HG03575 (cell line): ENCODE data around the gene THOP1.
"Not testable (repeated sequence)": the region's sequence is repeated elsewhere in the genome, so short reads cannot be mapped to it uniquely, and the experiment has no call there.

Source experiments
- ATAC-seq: cut with Tn5 transposase; IDR thresholded peaks from one replicate; pipeline ENCODE4 v1.9.1; 2021; ENCODE audit not compliant: unreplicated experiment, insufficient number of reproducible peaks, low FRiP score; ENCODE audit errors: extremely low read depth

Gene THOP1

DNA sequence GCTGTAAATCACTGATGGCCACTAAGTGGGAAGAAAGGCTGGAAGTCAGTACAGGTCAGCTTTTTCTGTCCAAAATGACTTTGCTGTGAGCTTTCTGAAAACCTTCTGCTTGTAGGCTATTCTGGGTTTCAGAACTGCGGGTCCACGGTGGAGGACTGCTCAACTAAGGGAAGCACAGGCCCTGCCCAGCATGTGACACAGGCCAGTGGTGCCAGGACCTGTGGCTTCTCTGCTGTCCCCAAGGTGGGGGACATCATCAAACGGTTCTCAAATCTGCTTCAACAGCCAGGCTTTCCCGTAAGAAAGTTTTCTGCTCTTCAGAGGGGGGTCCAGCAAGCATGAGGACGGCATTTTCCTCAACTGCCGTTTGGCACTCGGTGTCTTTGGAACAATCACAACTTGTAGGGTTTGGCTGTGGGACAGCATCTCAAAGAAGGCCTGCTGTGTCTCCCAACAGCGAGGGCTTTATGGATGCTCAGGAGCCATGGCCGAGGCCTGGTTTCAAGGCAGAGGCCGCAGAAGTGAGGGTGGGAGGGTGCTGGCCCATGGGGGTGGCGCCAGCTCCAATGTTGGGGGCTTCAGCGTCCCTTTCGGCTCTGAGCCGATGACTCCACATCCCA, 6.1 kb upstream of the THOP1 start:
- ATAC-seq: no peak

DNA sequence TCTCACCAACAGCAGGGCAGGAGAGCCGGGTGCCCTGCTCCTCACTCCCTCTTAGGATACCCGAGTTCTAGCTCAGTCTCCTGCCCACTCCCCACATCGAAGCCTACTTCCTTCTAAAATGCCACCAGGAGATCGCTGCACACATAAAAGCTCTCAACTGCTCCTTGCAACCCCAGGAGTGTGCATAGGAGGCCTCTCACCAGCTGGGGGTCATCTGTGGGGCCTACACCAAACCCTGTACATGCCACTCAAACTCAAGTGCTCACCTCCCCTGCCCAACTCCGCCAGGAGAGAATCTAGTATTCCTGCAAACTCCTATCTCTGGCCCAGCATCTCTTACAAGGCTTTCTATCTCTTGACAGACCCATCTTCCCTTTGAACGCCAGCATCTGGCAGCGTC, 5.0 kb upstream of the THOP1 start:
- no peak for ATAC-seq

DNA sequence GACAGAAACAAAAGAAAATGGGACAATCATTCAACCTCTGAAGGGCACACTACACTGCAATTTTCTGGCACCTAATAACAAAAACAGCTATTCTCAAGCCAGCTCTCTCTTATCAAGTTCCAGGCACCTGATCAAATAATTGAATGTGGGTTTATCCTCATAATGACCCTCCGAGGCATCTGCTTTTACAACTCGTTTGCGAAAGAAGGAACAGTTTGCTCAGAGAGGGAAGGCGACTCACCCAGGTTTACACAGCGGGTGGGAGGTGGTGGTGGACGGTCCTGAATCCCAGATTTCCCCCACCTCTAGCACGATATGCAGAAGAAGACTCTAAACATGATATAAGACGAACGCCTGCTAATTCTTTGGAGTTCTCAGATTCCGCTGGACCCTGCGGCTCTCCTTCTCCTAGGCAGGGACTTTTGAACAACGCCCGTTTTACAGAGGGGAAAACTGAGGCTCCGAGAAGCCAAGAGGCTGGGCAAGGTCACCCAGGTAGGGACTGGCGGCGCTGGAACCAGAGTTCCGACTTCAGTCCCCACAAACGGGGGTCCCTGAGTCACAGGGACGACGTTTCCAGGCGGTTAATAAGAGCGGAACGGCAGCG, 2.9 kb upstream of the THOP1 start:
- no peak for ATAC-seq

DNA sequence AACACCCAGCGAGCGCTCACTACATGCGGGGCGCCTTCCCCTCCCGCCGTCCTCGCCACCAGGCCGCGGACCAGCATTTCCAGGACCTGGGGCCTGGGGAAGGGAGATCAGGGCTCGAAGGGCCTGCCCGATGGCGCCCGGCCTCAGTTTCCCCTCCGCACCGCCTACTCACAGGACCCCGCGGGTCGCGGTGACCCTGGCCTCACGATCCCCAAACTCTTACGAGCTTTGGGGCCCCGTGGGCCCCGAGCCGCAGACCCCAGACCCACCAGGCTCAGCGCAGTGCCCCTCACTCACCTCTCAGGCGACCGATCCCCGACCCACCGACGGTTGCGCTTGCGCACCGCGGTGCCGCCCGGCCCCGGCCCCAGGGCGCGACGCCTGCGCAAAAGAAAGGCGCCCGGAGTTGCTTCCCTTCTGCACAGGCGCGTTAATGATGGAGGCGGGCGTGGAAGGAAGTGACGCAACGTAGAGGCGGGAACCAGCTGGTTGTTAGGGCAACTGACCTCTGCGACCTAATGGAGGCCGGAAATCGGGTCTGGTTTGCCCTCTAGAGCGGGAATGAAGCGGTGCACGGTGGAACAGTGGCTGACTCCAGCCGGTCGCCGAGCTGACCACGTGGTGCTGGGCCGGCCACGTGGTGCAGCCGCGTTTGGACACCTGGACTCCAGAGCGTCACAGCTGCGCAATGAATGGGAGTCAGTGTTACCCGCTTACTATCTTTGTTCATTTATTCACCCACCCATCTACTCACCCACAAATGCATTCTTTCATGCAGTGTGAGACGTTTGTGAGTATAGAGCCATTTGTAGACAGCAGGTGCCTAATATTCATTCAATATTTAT, 2.1 kb upstream of the THOP1 start, which contains the start of gene SGTA:
TSS of gene SGTA (minus strand) at position 338 of the 845 bp plus-strand sequence. CDS start 14,205 bp downstream, outside the sequence.
- ATAC-seq: peak; percentile 40

DNA sequence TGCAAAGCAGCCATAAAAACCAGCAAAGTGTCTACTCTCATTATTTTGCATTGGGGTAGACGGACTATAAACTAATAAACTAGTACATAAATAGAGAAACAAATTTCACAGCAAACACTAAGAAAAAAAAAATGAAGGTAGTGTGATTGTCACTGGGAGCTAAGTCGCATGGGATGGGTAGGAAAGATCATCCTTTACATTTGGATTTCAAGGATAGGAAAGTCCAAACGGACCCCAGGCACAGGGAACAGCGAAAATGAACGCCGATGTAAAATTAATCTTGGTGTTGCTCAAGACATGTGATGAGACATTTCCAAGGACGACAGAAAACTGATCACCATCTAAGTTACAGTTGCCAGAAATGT, 1.5 kb upstream of the THOP1 start:
- ATAC-seq: no peak

DNA sequence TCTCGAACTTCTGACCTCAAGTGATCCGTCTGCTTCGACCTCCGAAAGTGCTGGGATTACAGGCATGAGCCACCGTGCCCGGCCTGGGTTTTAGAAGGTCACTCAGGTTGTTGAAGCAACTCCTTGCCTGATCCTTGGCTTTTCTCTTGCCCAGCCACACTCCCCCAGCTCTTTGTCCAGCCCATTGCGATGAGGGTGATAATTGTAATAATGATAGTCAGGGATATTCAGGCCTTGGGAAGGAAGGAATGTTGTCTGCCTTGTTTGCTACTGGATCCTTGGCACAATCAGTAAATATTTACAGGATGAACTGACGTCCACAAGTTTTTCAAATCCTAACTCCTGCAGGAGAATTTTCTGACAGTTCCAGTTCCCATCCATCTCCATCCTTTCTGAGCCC, 1.8 kb downstream of the THOP1 start:
- no peak for ATAC-seq

DNA sequence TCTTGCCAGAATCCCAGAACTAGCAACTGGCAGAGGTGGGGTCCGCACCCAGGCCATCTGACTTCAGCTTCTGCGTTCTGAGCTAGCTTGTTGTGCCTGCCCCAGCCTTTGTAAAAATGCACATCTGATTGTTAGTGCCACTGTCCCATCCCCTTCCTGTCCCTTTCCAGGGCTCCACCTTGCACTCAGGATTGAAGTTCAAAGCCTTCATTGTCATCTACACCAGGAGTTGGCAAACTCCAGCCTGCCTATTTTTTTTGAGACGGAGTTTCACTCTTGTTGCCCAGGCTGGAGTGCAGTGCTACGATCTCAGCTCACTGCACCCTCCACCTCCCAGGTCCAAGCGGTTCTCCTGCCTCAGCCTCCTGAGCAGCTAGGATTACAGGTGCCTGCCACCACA, 2.9 kb downstream of the THOP1 start:
- no peak for ATAC-seq

DNA sequence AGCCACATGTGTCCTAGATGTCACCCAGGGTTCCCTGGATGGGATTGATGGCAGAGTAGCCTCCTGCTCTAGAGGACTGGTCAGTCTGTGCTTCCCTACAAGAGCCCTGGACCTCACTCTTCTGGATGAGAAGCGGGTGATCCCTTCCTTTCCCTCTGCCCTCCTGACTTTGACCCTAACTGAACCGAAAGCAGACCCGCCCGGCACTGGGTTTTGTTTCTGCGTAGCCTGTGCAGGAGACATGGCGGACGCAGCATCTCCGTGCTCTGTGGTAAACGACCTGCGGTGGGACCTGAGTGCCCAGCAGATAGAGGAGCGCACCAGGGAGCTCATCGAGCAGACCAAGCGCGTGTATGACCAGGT, 4.9 kb downstream of the THOP1 start:
- ATAC-seq: no peak

DNA sequence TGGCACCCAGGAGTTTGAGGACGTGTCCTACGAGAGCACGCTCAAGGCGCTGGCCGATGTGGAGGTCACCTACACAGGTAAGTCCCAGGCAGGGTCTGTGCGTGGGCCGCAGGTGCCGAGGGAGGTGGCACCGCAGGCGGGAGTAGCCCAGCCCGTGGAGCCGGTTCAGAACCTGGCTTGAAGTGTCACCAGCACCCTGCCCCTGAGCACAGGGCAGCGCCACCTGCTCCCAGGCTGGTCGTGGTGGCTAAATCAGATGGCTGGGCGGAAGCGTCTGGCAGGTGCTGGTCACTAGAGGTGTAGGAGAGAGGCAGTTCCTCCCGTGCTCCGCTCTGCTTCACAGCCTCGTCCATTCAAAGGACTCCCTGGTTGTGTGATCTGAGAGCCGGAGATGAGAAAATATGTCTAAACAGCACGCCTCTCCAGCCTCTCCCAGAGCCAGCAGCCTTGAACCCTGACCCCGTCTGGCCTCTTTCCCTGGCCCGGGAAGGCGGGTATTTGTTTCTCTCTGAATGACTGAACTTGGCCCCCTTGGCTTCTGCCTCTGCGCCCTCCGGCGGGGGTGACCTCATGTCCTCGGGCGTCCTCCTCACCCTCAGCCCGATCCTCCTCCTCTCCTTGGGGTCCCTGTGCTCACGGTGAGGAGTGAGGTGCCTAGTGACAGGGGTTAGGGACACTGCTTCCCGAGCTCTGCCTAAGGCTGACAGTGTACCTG, 5.4 kb downstream of the THOP1 start:
- ATAC-seq: no peak

DNA sequence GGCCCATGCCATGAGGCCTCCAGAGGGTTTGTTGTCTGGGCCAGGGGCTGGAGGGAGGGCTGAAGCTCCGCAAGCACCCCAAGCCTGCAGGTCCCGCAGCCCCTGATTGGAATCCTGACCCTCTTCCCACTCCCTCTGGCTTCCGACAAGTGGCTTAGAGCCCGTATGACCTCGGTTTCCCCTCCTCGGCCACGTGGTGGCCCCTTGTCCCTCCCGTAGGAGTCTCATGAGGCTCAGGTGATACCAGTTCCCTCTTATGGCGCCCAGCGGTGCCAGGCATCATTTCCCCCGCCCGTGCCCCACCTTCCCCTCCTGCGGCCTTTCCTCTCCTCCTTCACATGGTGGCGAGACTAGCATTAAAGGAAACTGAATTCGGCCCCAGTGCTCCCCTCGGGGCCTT, 6.1 kb downstream of the THOP1 start:
- ATAC-seq: no peak

DNA sequence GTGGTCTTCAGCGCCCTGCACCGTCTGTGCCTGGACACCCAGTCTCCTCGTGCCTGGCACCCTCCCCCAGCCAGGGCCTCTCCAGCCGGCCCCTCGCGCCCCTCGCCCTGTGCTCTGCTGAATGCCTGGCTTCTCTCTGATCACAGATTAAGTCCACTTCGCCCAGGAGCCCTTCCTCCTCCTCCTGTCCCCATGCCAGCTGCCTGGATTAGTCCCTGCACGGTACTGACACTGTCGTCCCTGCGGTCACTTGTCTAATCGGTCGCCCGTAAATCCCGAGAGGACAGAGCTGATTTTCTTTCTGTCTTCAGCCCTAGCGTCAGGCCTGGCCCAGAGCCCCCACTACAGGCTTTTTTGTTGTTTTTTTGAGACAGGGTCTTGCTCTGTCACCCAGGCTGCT, 6.6 kb downstream of the THOP1 start:
- ATAC-seq: no peak

DNA sequence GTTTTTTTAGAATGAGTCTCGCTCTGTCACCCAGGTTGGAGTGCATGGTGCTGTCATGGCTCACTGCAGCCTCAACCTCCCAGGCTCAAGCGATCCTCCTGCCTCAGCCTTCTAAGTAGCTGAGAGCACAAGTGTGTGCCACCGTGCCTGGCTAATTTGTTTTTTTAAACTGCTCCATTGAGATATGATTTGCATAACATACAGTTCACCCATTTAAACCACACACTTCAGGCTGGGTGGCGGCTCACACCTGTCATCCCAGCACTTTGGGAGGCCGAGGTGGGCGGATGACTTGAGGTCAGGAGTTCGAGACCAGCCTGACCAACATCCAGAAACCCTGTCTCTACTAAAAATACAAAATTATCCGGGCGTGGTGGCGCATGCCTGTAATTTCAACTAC, 7.4 kb downstream of the THOP1 start:
- ATAC-seq: not testable (repeated sequence)

DNA sequence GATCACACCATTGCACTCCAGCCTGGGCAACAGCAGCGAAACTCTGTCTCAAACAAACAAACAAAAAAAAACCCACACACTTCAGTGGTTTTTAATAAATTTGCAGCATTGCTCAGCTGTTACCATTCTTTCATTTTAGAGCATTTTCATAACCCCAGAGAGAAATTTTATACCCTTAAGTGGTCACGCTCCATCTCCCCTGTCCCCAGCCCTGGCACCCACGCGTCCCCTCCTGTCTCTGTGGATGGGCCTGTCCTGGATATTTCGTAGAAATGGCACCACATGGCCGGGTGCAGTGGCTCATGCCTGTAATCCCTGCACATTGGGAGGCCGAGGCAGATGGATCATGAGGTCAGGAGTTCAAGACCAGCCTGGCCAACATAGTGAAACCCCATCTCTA, 7.8 kb downstream of the THOP1 start:
- ATAC-seq: no peak

DNA sequence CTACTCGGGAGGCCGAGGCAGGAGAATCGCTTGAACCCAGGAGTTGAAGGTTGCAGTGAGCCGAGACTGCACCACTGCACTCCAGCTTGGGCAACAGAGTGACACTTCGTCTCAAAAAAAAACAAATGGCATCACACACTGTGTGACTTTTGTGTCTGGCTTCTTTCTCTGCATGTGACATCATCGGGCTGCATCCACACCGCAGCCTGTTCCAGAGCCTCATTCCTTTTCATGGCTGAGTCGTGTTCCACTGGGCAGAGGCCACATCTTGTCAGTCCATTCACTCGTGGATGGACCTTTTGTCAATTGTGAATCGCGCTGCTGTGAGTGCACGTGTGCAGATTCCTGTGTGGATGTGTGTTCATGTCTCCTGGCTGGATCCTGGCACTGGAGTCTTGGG, 8.3 kb downstream of the THOP1 start:
- ATAC-seq: no peak

DNA sequence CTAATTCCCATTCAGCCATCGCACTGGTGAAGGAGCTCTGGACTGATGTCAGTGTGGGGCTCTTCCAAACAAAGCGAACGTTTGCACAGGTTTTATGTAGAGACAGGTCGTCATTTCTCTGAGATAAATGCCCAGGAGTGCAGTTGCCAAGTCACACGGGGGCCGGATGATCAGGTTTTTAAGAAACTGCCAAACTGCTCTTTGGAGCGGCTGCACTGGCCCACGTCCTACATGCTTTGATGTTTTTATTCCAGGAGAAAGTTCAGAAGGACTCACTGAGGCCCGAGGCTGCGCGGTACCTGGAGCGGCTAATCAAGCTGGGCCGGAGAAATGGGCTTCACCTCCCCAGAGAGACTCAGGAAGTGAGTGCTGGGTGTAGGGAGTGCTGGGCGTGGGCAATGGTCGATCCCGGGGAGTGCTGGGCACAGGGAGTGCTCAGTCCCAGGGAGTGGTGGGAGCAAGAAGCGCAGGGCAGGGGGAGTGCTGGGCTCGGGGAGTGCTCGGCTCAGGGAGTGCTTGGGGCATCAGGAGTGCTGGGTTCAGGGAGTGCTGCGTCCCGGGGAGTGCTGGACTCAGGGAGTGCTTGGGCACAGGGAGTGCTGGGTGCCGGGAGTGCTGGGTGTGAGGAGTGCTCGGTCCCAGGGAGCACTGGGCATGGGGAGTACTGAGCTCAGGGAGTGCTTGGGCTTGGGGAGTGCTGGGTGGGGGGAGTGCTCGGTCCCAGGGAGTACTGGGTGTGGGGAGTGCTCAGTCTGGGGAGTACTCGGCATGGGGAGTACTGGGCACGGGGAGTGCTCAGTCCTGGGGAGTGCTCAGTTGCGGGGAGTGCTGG, 10.7 kb downstream of the THOP1 start:
- no peak for ATAC-seq

DNA sequence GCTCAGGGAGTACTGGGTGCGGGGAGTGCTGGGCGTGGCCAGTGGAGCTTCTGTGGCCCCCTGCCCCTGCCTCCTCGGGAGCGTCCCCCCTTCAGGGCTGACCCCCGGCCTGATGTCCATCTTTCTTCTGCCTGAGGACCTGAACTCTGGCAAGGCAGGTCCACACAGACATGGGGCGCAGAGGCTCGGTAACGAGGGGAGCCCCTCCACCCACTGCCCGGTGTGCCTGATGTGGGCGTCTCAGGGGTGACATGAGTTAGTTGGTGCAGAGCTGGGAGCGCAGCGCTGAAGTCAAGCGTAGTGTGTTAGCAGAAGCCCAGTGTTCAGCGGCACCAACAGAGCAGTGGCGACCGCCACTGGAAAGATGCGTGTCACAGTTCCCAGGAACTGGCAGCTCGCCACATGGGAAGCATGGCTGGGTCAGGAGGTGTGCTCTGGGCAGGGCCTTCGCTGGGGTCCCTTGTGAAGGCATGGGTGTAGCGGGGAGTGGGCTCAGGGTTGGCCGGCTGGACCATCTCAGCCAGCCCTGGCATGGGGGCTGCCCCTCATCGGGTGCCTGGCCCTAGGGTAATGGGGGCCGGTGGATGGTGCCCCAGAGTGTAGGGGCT, 11.5 kb downstream of the THOP1 start:
- no peak for ATAC-seq

DNA sequence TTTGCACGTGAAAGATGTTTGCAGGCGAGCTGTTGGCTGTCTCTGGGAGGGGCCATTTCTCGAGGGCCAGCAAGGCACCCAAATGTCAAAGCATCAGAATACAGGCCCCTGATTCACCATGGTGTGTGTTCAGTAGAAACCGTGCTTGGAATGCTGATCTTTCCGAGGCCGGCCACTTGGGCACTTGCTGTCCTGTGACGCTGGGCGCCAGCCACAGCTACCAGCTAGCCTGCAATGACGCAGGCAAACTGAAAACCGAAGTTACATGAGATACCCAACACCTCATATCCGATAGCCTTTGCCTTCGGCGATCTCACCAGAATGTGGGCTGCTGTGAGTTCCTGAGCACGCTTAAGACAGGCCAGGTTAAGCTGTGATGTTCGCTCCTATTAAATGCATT, 12.0 kb downstream of the THOP1 start:
- no peak for ATAC-seq

DNA sequence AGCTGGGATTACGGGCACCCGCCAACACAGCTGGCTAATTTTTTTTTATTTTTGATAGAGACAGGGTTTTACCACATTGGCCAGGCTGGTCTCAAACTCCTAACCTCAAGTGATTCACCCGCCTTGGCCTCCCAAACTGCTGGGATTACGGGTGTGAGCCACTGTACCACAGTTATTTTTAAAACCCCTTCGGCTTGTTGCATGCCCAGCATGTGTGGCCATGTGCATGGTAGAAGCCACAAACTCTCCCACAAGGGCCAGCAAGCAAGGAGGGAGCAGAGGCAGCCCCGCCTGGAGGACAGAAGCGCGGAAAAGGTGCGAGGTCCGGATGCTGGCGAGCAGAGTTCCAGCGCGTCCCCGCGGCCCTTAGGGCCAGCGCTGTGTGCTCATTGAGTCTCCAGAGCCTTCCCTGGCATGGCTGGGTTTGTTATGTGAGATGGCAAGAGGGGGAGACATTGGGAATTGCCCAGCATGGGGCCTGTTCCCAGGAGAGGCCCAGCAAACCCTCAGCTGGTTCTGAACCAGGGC, 12.9 kb downstream of the THOP1 start:
- ATAC-seq: no peak
